HG03066 (cell line): ENCODE data around the gene S100A16.

Source experiments
- ATAC-seq: cut with Tn5 transposase; IDR thresholded peaks from one replicate; pipeline ENCODE4 v1.9.1; 2021; ENCODE audit warnings: low read depth; ENCODE audit not compliant: unreplicated experiment

The S100A16 gene

GRCh38 chr1:153638261-153638660 lies 25.3 kb upstream of the S100A16 start:
- ATAC-seq, result no peak

- ATAC-seq, result no peak
These were observed 23.4 kb upstream of the S100A16 start for GRCh38 chr1:153636312-153636711.

GRCh38 chr1:153635872-153636271 lies 22.9 kb upstream of the S100A16 start:
- no peak for ATAC-seq

GRCh38 chr1:153633754-153634665 lies 21.1 kb upstream of the S100A16 start, which contains the start of gene CHTOP:
Gene CHTOP, plus strand, starts transcription at chr1:153634066. Its CDS starts 2,523 bp downstream, at chr1:153636589.
- ATAC-seq, result peak; percentile 87

- no peak for ATAC-seq
These were observed 20.3 kb upstream of the S100A16 start for GRCh38 chr1:153633161-153633753.

- ATAC-seq, result no peak
These were observed 18.4 kb upstream of the S100A16 start for GRCh38 chr1:153631047-153632022.

- ATAC-seq, result no peak
These were observed 17.4 kb upstream of the S100A16 start for GRCh38 chr1:153630384-153630783.

GRCh38 chr1:153629971-153630370 lies 17.0 kb upstream of the S100A16 start:
- ATAC-seq, result no peak

GRCh38 chr1:153629343-153629665 lies 16.4 kb upstream of the S100A16 start:
- ATAC-seq, result no peak

GRCh38 chr1:153628638-153629342 lies 15.9 kb upstream of the S100A16 start:
- no peak for ATAC-seq

GRCh38 chr1:153627715-153628626 lies 15.0 kb upstream of the S100A16 start, which contains the start of gene S100A1:
Gene S100A1, plus strand, starts transcription at chr1:153628434. Its CDS starts 2,088 bp downstream, at chr1:153630522.
- ATAC-seq, result no peak

GRCh38 chr1:153626904-153627714 lies 14.2 kb upstream of the S100A16 start, which contains the start of gene S100A13:
Gene S100A13, minus strand, starts transcription at chr1:153627505. Its CDS starts 1,033 bp downstream, at chr1:153626472.
- ATAC-seq, result peak; percentile 70

GRCh38 chr1:153626477-153626903 lies 13.6 kb upstream of the S100A16 start:
- ATAC-seq, result no peak

- no peak for ATAC-seq
These were observed 12.2 kb upstream of the S100A16 start for GRCh38 chr1:153624965-153625611.

GRCh38 chr1:153623101-153623500 lies 10.2 kb upstream of the S100A16 start:
- ATAC-seq, result no peak

GRCh38 chr1:153619171-153619570 lies 6.2 kb upstream of the S100A16 start:
- ATAC-seq, result no peak

- ATAC-seq, result no peak
These were observed 4.7 kb upstream of the S100A16 start for GRCh38 chr1:153617663-153618062.

GRCh38 chr1:153616917-153617311 lies 4.0 kb upstream of the S100A16 start:
- no peak for ATAC-seq
